Panc1 (cell line): Measurements from ENCODE around the gene OR7E24. TPM values are rescaled to one million over a fixed set of nuclear protein-coding genes. Genes with fewer than 3 reads are reported as not detected.

Source experiments
- ATAC-seq: fragments of 200-7000 bp; cut with Tn5 transposase; 2 replicates; pipeline ENCODE4 v1.9.1; 2020; ENCODE audit warnings: mild to moderate bottlenecking, moderate library complexity
- BruUV-seq: library from RNA; stranded (reverse); fragments of 400-500 nt; replicated peaks from 2 replicates; lab custom pipeline; 2021; lab: Mats Ljungman, UMichigan
- CTCF ChIA-PET: fragments of 300-600 bp; sonication (Branson Sonifier 250); formaldehyde crosslinking; loops from one replicate; lab custom pipeline; 2022; ENCODE audit warnings: antibody characterized with exemption; lab: Charles Lee
- POLR2A ChIA-PET: fragments of 300-600 bp; sonication (Branson Sonifier 250); formaldehyde crosslinking; loops from one replicate; lab custom pipeline; 2022; ENCODE audit warnings: antibody characterized with exemption; lab: Charles Lee
- DNase-seq: peaks from one replicate; pipeline ENCODE4 v3.0.0-alpha.2; 2010; ENCODE audit warnings: low read depth, low spot score
- H3K27ac ChIP-seq: 2 replicates; pipeline ENCODE4 v1.5.1; 2011; ENCODE audit warnings: mild to moderate bottlenecking, low read length, inconsistent platforms
- H3K27me3 ChIP-seq: fragments of 200-500 bp; sonication (Bioruptor generic); 2 replicates; pipeline ENCODE4 v1.6.0; 2014; ENCODE audit warnings: low read length, inconsistent platforms; ENCODE audit not compliant: control insufficient read depth, insufficient read depth
- H3K36me3 ChIP-seq: fragments of 200-500 bp; sonication (Bioruptor generic); 2 replicates; pipeline ENCODE4 v1.5.1; 2014; ENCODE audit warnings: inconsistent platforms, mild to moderate bottlenecking, low read length, moderate library complexity; ENCODE audit not compliant: control insufficient read depth, insufficient read depth
- H3K4me1 ChIP-seq: 2 replicates; pipeline ENCODE4 v1.5.1; 2011; ENCODE audit warnings: inconsistent platforms, mild to moderate bottlenecking, low read length, moderate library complexity; ENCODE audit not compliant: control insufficient read depth, insufficient read depth
- H3K4me3 ChIP-seq, 2 experiments: 2 replicates each; pipeline ENCODE4 v1.5.1; 2011 to 2012; ENCODE audit warnings: low read depth in 2 of 2, low read length in 2 of 2, mild to moderate bottlenecking in 2 of 2, inconsistent platforms in 1 of 2, moderate library complexity in 1 of 2
- H3K9me3 ChIP-seq: fragments of 200-500 bp; sonication (Bioruptor generic); 2 replicates; pipeline ENCODE4 v1.5.1; 2014; ENCODE audit warnings: low read depth, mild to moderate bottlenecking, inconsistent platforms, low read length, moderate library complexity; ENCODE audit not compliant: control insufficient read depth, insufficient read depth
- CTCF ChIP-seq: fragments of 450-650 bp; IDR thresholded peaks from 2 replicates; pipeline ENCODE4 v1.5.1; 2017; ENCODE audit warnings: mild to moderate bottlenecking
- POLR2AphosphoS5 ChIP-seq: IDR thresholded peaks from 2 replicates; pipeline ENCODE4 v1.6.1; 2012; ENCODE audit warnings: mild to moderate bottlenecking, low read depth, low read length, moderate library complexity
- REST ChIP-seq, 2 experiments: IDR thresholded peaks; 2 replicates each; pipeline ENCODE4 v1.6.1; 2011 to 2012; ENCODE audit warnings: low read depth in 2 of 2, control low read depth in 1 of 2, low read length in 1 of 2, mild to moderate bottlenecking in 1 of 2, moderate library complexity in 1 of 2; ENCODE audit not compliant: insufficient read depth in 1 of 2
- SIN3A ChIP-seq: IDR thresholded peaks from 2 replicates; pipeline ENCODE4 v1.6.1; 2012; ENCODE audit warnings: low read depth, mild to moderate bottlenecking, low read length, moderate library complexity, borderline replicate concordance; ENCODE audit not compliant: insufficient read depth
- TCF7L2 ChIP-seq: IDR thresholded peaks from 2 replicates; pipeline ENCODE4 v1.6.1; 2011; ENCODE audit warnings: mild to moderate bottlenecking, low read depth, low read length, inconsistent platforms
- in situ Hi-C: cut with HindIII; loops from 2 replicates; pipeline ENCODE4 v1.10.0; 2016; ENCODE audit warnings: low sequenced_read_pairs, low pct_unique_long_range_greater_than_20kb
- intact Hi-C: fragments of 100-400 bp; cut with micrococcal nuclease; formaldehyde crosslinking; loops from one replicate; pipeline ENCODE4 v1.10.0; 2022; ENCODE audit not compliant: unreplicated experiment
- total RNA-seq: library from RNA; stranded (reverse); gene quantifications from one replicate; pipeline ENCODE4 v1.2.1, GENCODE V29; 2021; ENCODE audit not compliant: unreplicated experiment

OR7E24 gene
- total RNA-seq, 1 experiment from 2014 or later, result not detected

GRCh38 chr19:9289231-9289884 lies 38.6 kb downstream of the OR7E24 start:
- no peaks in the 10 kb centered on the region for H3K27me3 ChIP-seq
- no TSS peak for BruUV-seq
- intact Hi-C loops, result no loop called here
- TF ChIP-seq SIN3A (no peak), CTCF (no peak), REST (IDR thresholded peaks at IDR 0.05; ENCODE audit: insufficient read depth in 1 of 2, low read depth in 2 of 2, low read length in 1 of 2) (no peak), TCF7L2 (no peak), POLR2AphosphoS5 (no peak)
- ATAC-seq, result no peak
- in situ Hi-C loops, result no loop called here
- H3K4me3 ChIP-seq, result no peak overlapping the region
- CTCF ChIA-PET, result no interaction called here
- no peak for DNase-seq
- H3K36me3 ChIP-seq, result no peaks in the 10 kb centered on the region
- POLR2A ChIA-PET, result no interaction called here
- peaks cover 33% of the 10 kb centered on the region; the same call in 1 of the 2 replicates for H3K9me3 ChIP-seq
- no peak overlapping the region for H3K27ac ChIP-seq
- H3K4me1 ChIP-seq, result no peaks in the 10 kb centered on the region

- no peak for ATAC-seq
- H3K4me3 ChIP-seq, result no peak overlapping the region
- DNase-seq, result no peak
- H3K9me3 ChIP-seq, result peaks cover 62% of the 10 kb centered on the region
- peaks cover 12% of the 10 kb centered on the region for H3K36me3 ChIP-seq
- no peak for TF ChIP-seq REST (IDR thresholded peaks at IDR 0.05; ENCODE audit: insufficient read depth in 1 of 2, low read depth in 2 of 2, low read length in 1 of 2)
- no peak for TF ChIP-seq SIN3A
- TF ChIP-seq TCF7L2, result no peak
- no peaks in the 10 kb centered on the region for H3K27me3 ChIP-seq
- no peaks in the 10 kb centered on the region for H3K4me1 ChIP-seq
- intact Hi-C loops, result no loop called here
- TSS peak; percentile 31 for BruUV-seq
- CTCF ChIA-PET, result no interaction called here
- in situ Hi-C loops, result no loop called here
- H3K27ac ChIP-seq, result no peak overlapping the region
- POLR2A ChIA-PET, result no interaction called here
Measured at GRCh38 chr19:9295411-9295849, 44.7 kb downstream of the OR7E24 start.
